CD14-positive monocyte (primary cell): ENCODE measurements around the gene GATA5. TPM values are rescaled to one million over a fixed set of nuclear protein-coding genes. Genes with fewer than 3 reads are reported as not detected.

Experiments
- DNase-seq, 3 donors: peaks; one replicate each; pipeline ENCODE4 v3.0.0-alpha.2; 2011 to 2022
- H2AFZ ChIP-seq: 2 replicates; pipeline ENCODE4 v1.6.0; 2012; ENCODE audit warnings: mild to moderate bottlenecking, low read depth, low read length, inconsistent platforms; ENCODE audit not compliant: insufficient read depth, poor library complexity, severe bottlenecking
- H3K27ac ChIP-seq, 2 donors: 1 replicate in 1 of 2; 2 replicates in 1 of 2; pipeline ENCODE4 v1.5.1; 2012 to 2013; ENCODE audit warnings: low read length in 2 of 2, control low read depth in 1 of 2, inconsistent platforms in 1 of 2, low read depth in 1 of 2, mild to moderate bottlenecking in 1 of 2
- H3K27me3 ChIP-seq, 2 donors: one replicate each; pipeline versions ENCODE4 v1.6.0 to v1.6.1; 2011 to 2013; ENCODE audit warnings: low read length in 2 of 2; ENCODE audit not compliant: control insufficient read depth in 2 of 2, insufficient read depth in 2 of 2
- H3K36me3 ChIP-seq, 2 donors: replicated peaks in 1 of 2; 1 replicate in 1 of 2; 2 replicates in 1 of 2; pipeline versions ENCODE4 v1.5.1 to v1.6.1; 2012 to 2013; ENCODE audit warnings: low read length in 2 of 2, control low read depth in 1 of 2, inconsistent platforms in 1 of 2, mild to moderate bottlenecking in 1 of 2; ENCODE audit not compliant: insufficient read depth in 2 of 2, control insufficient read depth in 1 of 2
- H3K4me1 ChIP-seq, 2 donors: 1 replicate in 1 of 2; 2 replicates in 1 of 2; pipeline versions ENCODE4 v1.5.1 to v1.6.1; 2012 to 2013; ENCODE audit warnings: low read length in 2 of 2, control low read depth in 1 of 2, inconsistent platforms in 1 of 2, mild to moderate bottlenecking in 1 of 2, moderate library complexity in 1 of 2; ENCODE audit not compliant: insufficient read depth in 2 of 2, control insufficient read depth in 1 of 2
- H3K4me2 ChIP-seq: replicated peaks from 2 replicates; pipeline ENCODE3; 2012; ENCODE audit warnings: low read length, moderate library complexity, mild to moderate bottlenecking; ENCODE audit not compliant: poor library complexity, severe bottlenecking; ENCODE audit errors: extremely low read depth
- H3K4me3 ChIP-seq, 3 experiments: fragments of 200-600 bp in 1 of 3; sonication (generic) in 1 of 3; replicated peaks in 1 of 3; 1 replicate in 2 of 3; 2 replicates in 1 of 3; pipeline ENCODE4 v1.5.1; 2011 to 2013; ENCODE audit warnings: low read length in 3 of 3, mild to moderate bottlenecking in 3 of 3, control low read depth in 2 of 3, low read depth in 2 of 3, inconsistent platforms in 1 of 3, moderate library complexity in 1 of 3
- H3K79me2 ChIP-seq: 2 replicates; pipeline ENCODE4 v1.6.0; 2012; ENCODE audit warnings: mild to moderate bottlenecking, control low read depth, inconsistent platforms, low read length, moderate library complexity; ENCODE audit not compliant: insufficient read depth
- H3K9ac ChIP-seq: 2 replicates; pipeline ENCODE4 v1.6.0; 2017; ENCODE audit warnings: low read length, mild to moderate bottlenecking; ENCODE audit not compliant: insufficient read depth, poor library complexity, severe bottlenecking
- H3K9me3 ChIP-seq, 2 donors: replicated peaks in 1 of 2; 1 replicate in 1 of 2; 2 replicates in 1 of 2; pipeline versions ENCODE4 v1.5.1 to v1.6.1; 2012 to 2013; ENCODE audit warnings: low read length in 2 of 2, control low read depth in 1 of 2; ENCODE audit not compliant: control insufficient read depth in 1 of 2, insufficient read depth in 1 of 2
- H4K20me1 ChIP-seq: 2 replicates; pipeline ENCODE4 v1.6.0; 2012; ENCODE audit warnings: mild to moderate bottlenecking, low read length, control low read depth, moderate library complexity; ENCODE audit not compliant: insufficient read depth
- H3K27ac Mint-ChIP-seq, 7 donors: one replicate each; pipeline ENCODE4 v1.8.0; 2020; ENCODE audit warnings: mild to moderate bottlenecking in 7 of 7, mixed read lengths in 7 of 7, moderate library complexity in 6 of 7, inconsistent platforms in 2 of 7
- H3K27me3 Mint-ChIP-seq, 3 donors: one replicate each; pipeline ENCODE4 v1.8.0; 2021 to 2022; ENCODE audit warnings: low read depth in 3 of 3, mild to moderate bottlenecking in 3 of 3, mixed read lengths in 3 of 3, moderate library complexity in 3 of 3, inconsistent platforms in 1 of 3
- H3K36me3 Mint-ChIP-seq, 2 donors: one replicate each; pipeline ENCODE4 v1.8.0; 2020; ENCODE audit warnings: mixed read lengths in 2 of 2, inconsistent platforms in 1 of 2, mild to moderate bottlenecking in 1 of 2
- H3K4me1 Mint-ChIP-seq: one replicate; pipeline ENCODE4 v1.8.0; 2020; ENCODE audit warnings: mild to moderate bottlenecking, mixed read lengths
- H3K4me3 Mint-ChIP-seq, 2 donors: one replicate each; pipeline ENCODE4 v1.8.0; 2020; ENCODE audit warnings: mild to moderate bottlenecking in 2 of 2, mixed read lengths in 2 of 2, moderate library complexity in 1 of 2
- H3K9me3 Mint-ChIP-seq, 7 donors: one replicate each; pipeline ENCODE4 v1.8.0; 2020 to 2022; ENCODE audit warnings: mixed read lengths in 7 of 7, mild to moderate bottlenecking in 6 of 7, moderate library complexity in 6 of 7, inconsistent platforms in 2 of 7
- CTCF ChIP-seq: fragments of 200-600 bp; IDR thresholded peaks from one replicate; pipeline ENCODE4 v1.8.0; 2022; ENCODE audit warnings: antibody characterized with exemption, mild to moderate bottlenecking
- WGBS: methylation state at CpG from one replicate; pipeline ENCODE4 v1.1.5; 2013; ENCODE audit warnings: missing lambda C conversion rate; ENCODE audit not compliant: insufficient coverage; 5-methylcytosine and 5-hydroxymethylcytosine counted together
- intact Hi-C, 2 donors: fragments of 100-400 bp; cut with micrococcal nuclease; formaldehyde crosslinking; loops; one replicate each; pipeline versions ENCODE4 v1.15.0 to v1.15.1; 2023
- polyA plus RNA-seq, 3 donors: library from polyadenylated mRNA; depleted of rRNA in 1 of 3; unstranded in 2 of 3; stranded (reverse) in 1 of 3; fragments of 300-500 nt in 2 of 3; fragments of >200 nt in 1 of 3; fragmentation: Illumina TruSeq in 2 of 3; gene quantifications; 1 replicate in 2 of 3; 2 replicates in 1 of 3; pipeline ENCODE4 v1.2.3, GENCODE V29; 2012 to 2021

GATA5 gene
- polyA plus RNA-seq, 3 donors, result not detected

DNA sequence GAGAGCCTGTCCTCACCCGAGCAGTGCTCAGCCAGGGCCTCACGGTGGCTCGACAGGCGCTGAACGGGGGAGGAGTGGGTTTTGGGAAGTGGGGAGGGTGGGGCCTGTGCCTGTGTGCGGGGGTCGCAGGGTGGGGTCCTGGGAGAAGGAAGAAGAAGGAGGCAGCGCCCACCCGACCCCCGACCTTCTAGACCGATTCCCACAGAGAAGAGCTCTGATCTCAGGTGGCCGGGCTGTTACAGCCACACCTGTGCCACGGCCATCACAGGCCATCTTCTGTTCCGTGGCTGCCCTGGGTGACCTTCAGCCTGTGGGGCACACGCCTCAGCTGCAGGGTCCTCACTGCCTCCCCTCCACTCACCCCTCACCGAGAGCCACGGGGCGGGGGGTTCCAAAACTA is 41.4 kb upstream of the GATA5 start:
- Mint-ChIP-seq H3K27me3 (peaks cover 17 to 28% (median 22%) of the 10 kb centered on the region in 3 donors), H3K27ac (no peak overlapping the region), H3K9me3 (peaks cover 0 to 2% (median 0%) of the 10 kb centered on the region in 7 donors), H3K4me3 (no peak overlapping the region), H3K4me1 (no peaks in the 10 kb centered on the region), H3K36me3 (no peaks in the 10 kb centered on the region)
- H3K9me3 ChIP-seq, result no peaks in the 10 kb centered on the region
- no peak overlapping the region for H3K27ac ChIP-seq
- no peaks in the 10 kb centered on the region for H4K20me1 ChIP-seq
- no peaks in the 10 kb centered on the region for H3K4me1 ChIP-seq
- no peaks in the 10 kb centered on the region for H3K79me2 ChIP-seq
- no peak overlapping the region for H3K4me2 ChIP-seq
- 81% methylated on average over 13 of the region's 18 CpGs for WGBS
- H3K4me3 ChIP-seq, result no peak overlapping the region
- no peak for DNase-seq
- TF ChIP-seq CTCF, result no peak
- intact Hi-C loops, result no loop called here
- H2AFZ ChIP-seq, result no peak overlapping the region
- peaks cover 2 to 18% of the 10 kb centered on the region in 2 donors for H3K27me3 ChIP-seq
- H3K9ac ChIP-seq, result no peak overlapping the region
- H3K36me3 ChIP-seq, result no peaks in the 10 kb centered on the region

DNA sequence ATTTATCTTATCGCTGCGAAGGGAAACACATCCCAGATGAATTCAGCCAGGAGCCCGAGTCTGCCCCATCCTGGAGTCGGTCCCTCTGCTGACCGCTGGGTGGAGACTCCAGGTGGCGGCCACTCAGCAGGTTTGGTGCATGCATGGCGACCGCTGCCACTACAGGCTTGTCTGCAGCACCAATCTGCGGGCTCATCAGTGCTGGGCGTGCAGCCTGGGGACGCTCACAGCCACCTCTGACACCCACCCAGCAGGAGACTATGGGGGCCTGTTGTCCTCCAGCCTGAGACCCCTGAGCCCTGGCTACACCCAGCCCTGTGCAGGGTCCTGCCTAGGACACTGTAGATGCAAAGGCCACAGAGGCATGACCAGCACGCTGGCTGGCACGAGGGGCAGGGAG is 40.5 kb upstream of the GATA5 start:
- H4K20me1 ChIP-seq, result no peaks in the 10 kb centered on the region
- no peak overlapping the region for H3K4me3 ChIP-seq
- Mint-ChIP-seq H3K36me3 (no peaks in the 10 kb centered on the region), H3K4me3 (no peak overlapping the region), H3K9me3 (peaks cover 0 to 2% (median 0%) of the 10 kb centered on the region in 7 donors), H3K27ac (no peak overlapping the region), H3K4me1 (no peaks in the 10 kb centered on the region), H3K27me3 (peaks cover 22 to 35% (median 23%) of the 10 kb centered on the region in 3 donors)
- peaks cover 2 to 27% of the 10 kb centered on the region in 2 donors for H3K27me3 ChIP-seq
- DNase-seq, result no peak
- no peaks in the 10 kb centered on the region for H3K79me2 ChIP-seq
- no peak overlapping the region for H3K9ac ChIP-seq
- WGBS, result 94% methylated on average over 13 of the region's 13 CpGs
- no peak overlapping the region for H3K27ac ChIP-seq
- H3K9me3 ChIP-seq, result no peaks in the 10 kb centered on the region
- no peaks in the 10 kb centered on the region for H3K4me1 ChIP-seq
- no peaks in the 10 kb centered on the region for H3K36me3 ChIP-seq
- intact Hi-C loops, result no loop called here
- TF ChIP-seq CTCF, result no peak
- H3K4me2 ChIP-seq, result no peak overlapping the region
- no peak overlapping the region for H2AFZ ChIP-seq
